ENCODE measurements around the gene DMAC1.

Gene DMAC1

GRCh38 chr9:7816021-7816420, 16.4 kb upstream of the DMAC1 start:
- Histone ChIP-seq H3K9ac (ENCODE audit: low read depth, low read length) (no peak overlapping the region), H3K9me3 (ENCODE audit: control insufficient read depth, insufficient read depth, low read length) (no peaks in the 10 kb centered on the region), H3K27ac (ENCODE audit: low read depth, low read length) (no peak overlapping the region), H3K4me1 (ENCODE audit: control insufficient read depth, insufficient read depth, low read length) (no peaks in the 10 kb centered on the region), H3K36me3 (ENCODE audit: control insufficient read depth, insufficient read depth, low read length) (no peaks in the 10 kb centered on the region), H3K4me3 (ENCODE audit: low read depth, low read length) (no peak overlapping the region), H3K27me3 (ENCODE audit: control insufficient read depth, insufficient read depth, low read length) (no peaks in the 10 kb centered on the region)

GRCh38 chr9:7813030-7813429, 13.5 kb upstream of the DMAC1 start:
- Histone ChIP-seq H3K27ac (ENCODE audit: low read depth, low read length) (no peak overlapping the region), H3K4me3 (ENCODE audit: low read depth, low read length) (no peak overlapping the region), H3K36me3 (ENCODE audit: control insufficient read depth, insufficient read depth, low read length) (no peaks in the 10 kb centered on the region), H3K4me1 (ENCODE audit: control insufficient read depth, insufficient read depth, low read length) (no peaks in the 10 kb centered on the region), H3K9me3 (ENCODE audit: control insufficient read depth, insufficient read depth, low read length) (no peaks in the 10 kb centered on the region), H3K9ac (ENCODE audit: low read depth, low read length) (no peak overlapping the region), H3K27me3 (ENCODE audit: control insufficient read depth, insufficient read depth, low read length) (no peaks in the 10 kb centered on the region)

- Histone ChIP-seq H3K27ac (ENCODE audit: low read depth, low read length) (no peak overlapping the region), H3K27me3 (ENCODE audit: control insufficient read depth, insufficient read depth, low read length) (no peaks in the 10 kb centered on the region), H3K4me3 (ENCODE audit: low read depth, low read length) (no peak overlapping the region), H3K9ac (ENCODE audit: low read depth, low read length) (no peak overlapping the region), H3K9me3 (ENCODE audit: control insufficient read depth, insufficient read depth, low read length) (no peaks in the 10 kb centered on the region), H3K4me1 (ENCODE audit: control insufficient read depth, insufficient read depth, low read length) (no peaks in the 10 kb centered on the region), H3K36me3 (ENCODE audit: control insufficient read depth, insufficient read depth, low read length) (no peaks in the 10 kb centered on the region)
Observed at GRCh38 chr9:7811677-7812076, 12.1 kb upstream of the DMAC1 start.

- H3K9ac ChIP-seq (ENCODE audit: low read depth, low read length) = no peak overlapping the region
- H3K36me3 ChIP-seq (ENCODE audit: control insufficient read depth, insufficient read depth, low read length) = peaks cover 7% of the 10 kb centered on the region; the same call in 1 of the 2 replicates
- no peak overlapping the region for H3K27ac ChIP-seq (ENCODE audit: low read depth, low read length)
- no peaks in the 10 kb centered on the region for H3K27me3 ChIP-seq (ENCODE audit: control insufficient read depth, insufficient read depth, low read length)
- H3K9me3 ChIP-seq (ENCODE audit: control insufficient read depth, insufficient read depth, low read length) = no peaks in the 10 kb centered on the region
- H3K4me3 ChIP-seq (ENCODE audit: low read depth, low read length) = no peak overlapping the region
- peaks cover 12% of the 10 kb centered on the region for H3K4me1 ChIP-seq (ENCODE audit: control insufficient read depth, insufficient read depth, low read length)
Observed at GRCh38 chr9:7802666-7803065, 3.1 kb upstream of the DMAC1 start.

GRCh38 chr9:7799944-7800285, 337 bp upstream of the DMAC1 start:
- no peak overlapping the region for H3K9ac ChIP-seq (ENCODE audit: low read depth, low read length)
- H3K27ac ChIP-seq (ENCODE audit: low read depth, low read length) = no peak overlapping the region
- H3K36me3 ChIP-seq (ENCODE audit: control insufficient read depth, insufficient read depth, low read length) = peaks cover 35% of the 10 kb centered on the region
- H3K4me1 ChIP-seq (ENCODE audit: control insufficient read depth, insufficient read depth, low read length) = peaks cover 12% of the 10 kb centered on the region
- no peaks in the 10 kb centered on the region for H3K9me3 ChIP-seq (ENCODE audit: control insufficient read depth, insufficient read depth, low read length)
- no peak overlapping the region for H3K4me3 ChIP-seq (ENCODE audit: low read depth, low read length)
- no peaks in the 10 kb centered on the region for H3K27me3 ChIP-seq (ENCODE audit: control insufficient read depth, insufficient read depth, low read length)

- no peak overlapping the region for H3K9ac ChIP-seq (ENCODE audit: low read depth, low read length)
- H3K27me3 ChIP-seq (ENCODE audit: control insufficient read depth, insufficient read depth, low read length) = no peaks in the 10 kb centered on the region
- H3K4me3 ChIP-seq (ENCODE audit: low read depth, low read length) = no peak overlapping the region
- peaks cover 8% of the 10 kb centered on the region for H3K4me1 ChIP-seq (ENCODE audit: control insufficient read depth, insufficient read depth, low read length)
- no peak overlapping the region for H3K27ac ChIP-seq (ENCODE audit: low read depth, low read length)
- H3K36me3 ChIP-seq (ENCODE audit: control insufficient read depth, insufficient read depth, low read length) = peaks cover 66% of the 10 kb centered on the region
- no peaks in the 10 kb centered on the region for H3K9me3 ChIP-seq (ENCODE audit: control insufficient read depth, insufficient read depth, low read length)
Observed at GRCh38 chr9:7794196-7794595, 5.4 kb downstream of the DMAC1 start.

GRCh38 chr9:7791394-7791793, 8.2 kb downstream of the DMAC1 start:
- Histone ChIP-seq H3K36me3 (ENCODE audit: control insufficient read depth, insufficient read depth, low read length) (peaks cover 59% of the 10 kb centered on the region), H3K27ac (ENCODE audit: low read depth, low read length) (no peak overlapping the region)

GRCh38 chr9:7790819-7791182, 8.8 kb downstream of the DMAC1 start:
- no peak overlapping the region for H3K4me3 ChIP-seq (ENCODE audit: low read depth, low read length)
- H3K4me1 ChIP-seq (ENCODE audit: control insufficient read depth, insufficient read depth, low read length) = no peaks in the 10 kb centered on the region
- H3K9ac ChIP-seq (ENCODE audit: low read depth, low read length) = no peak overlapping the region
- no peak overlapping the region for H3K27ac ChIP-seq (ENCODE audit: low read depth, low read length)
- H3K36me3 ChIP-seq (ENCODE audit: control insufficient read depth, insufficient read depth, low read length) = peaks cover 58% of the 10 kb centered on the region
- no peaks in the 10 kb centered on the region for H3K27me3 ChIP-seq (ENCODE audit: control insufficient read depth, insufficient read depth, low read length)
- no peaks in the 10 kb centered on the region for H3K9me3 ChIP-seq (ENCODE audit: control insufficient read depth, insufficient read depth, low read length)

More at GRCh38 chr9:7791394-7791793, 8.2 kb downstream of the DMAC1 start:
- Histone ChIP-seq H3K27me3 (ENCODE audit: control insufficient read depth, insufficient read depth, low read length) (no peaks in the 10 kb centered on the region), H3K9me3 (ENCODE audit: control insufficient read depth, insufficient read depth, low read length) (no peaks in the 10 kb centered on the region), H3K4me1 (ENCODE audit: control insufficient read depth, insufficient read depth, low read length) (no peaks in the 10 kb centered on the region), H3K4me3 (ENCODE audit: low read depth, low read length) (no peak overlapping the region), H3K9ac (ENCODE audit: low read depth, low read length) (no peak overlapping the region)

- Histone ChIP-seq H3K27me3 (ENCODE audit: control insufficient read depth, insufficient read depth, low read length) (no peaks in the 10 kb centered on the region), H3K36me3 (ENCODE audit: control insufficient read depth, insufficient read depth, low read length) (peaks cover 53% of the 10 kb centered on the region), H3K4me1 (ENCODE audit: control insufficient read depth, insufficient read depth, low read length) (no peaks in the 10 kb centered on the region), H3K9me3 (ENCODE audit: control insufficient read depth, insufficient read depth, low read length) (no peaks in the 10 kb centered on the region), H3K4me3 (ENCODE audit: low read depth, low read length) (no peak overlapping the region), H3K27ac (ENCODE audit: low read depth, low read length) (no peak overlapping the region), H3K9ac (ENCODE audit: low read depth, low read length) (no peak overlapping the region)
Observed at GRCh38 chr9:7790022-7790818, 9.4 kb downstream of the DMAC1 start.

- Histone ChIP-seq H3K27ac (ENCODE audit: low read depth, low read length) (no peak overlapping the region), H3K4me3 (ENCODE audit: low read depth, low read length) (no peak overlapping the region), H3K9me3 (ENCODE audit: control insufficient read depth, insufficient read depth, low read length) (no peaks in the 10 kb centered on the region), H3K27me3 (ENCODE audit: control insufficient read depth, insufficient read depth, low read length) (no peaks in the 10 kb centered on the region), H3K4me1 (ENCODE audit: control insufficient read depth, insufficient read depth, low read length) (no peaks in the 10 kb centered on the region), H3K36me3 (ENCODE audit: control insufficient read depth, insufficient read depth, low read length) (peaks cover 39% of the 10 kb centered on the region), H3K9ac (ENCODE audit: low read depth, low read length) (no peak overlapping the region)
Observed at GRCh38 chr9:7788772-7789171, 10.8 kb downstream of the DMAC1 start.

- Histone ChIP-seq H3K9ac (ENCODE audit: low read depth, low read length) (no peak overlapping the region), H3K27me3 (ENCODE audit: control insufficient read depth, insufficient read depth, low read length) (no peaks in the 10 kb centered on the region), H3K9me3 (ENCODE audit: control insufficient read depth, insufficient read depth, low read length) (no peaks in the 10 kb centered on the region), H3K4me1 (ENCODE audit: control insufficient read depth, insufficient read depth, low read length) (0 out of 2 replicates have a peak, but pooled peaks cover 2% of the 10 kb centered on the region), H3K27ac (ENCODE audit: low read depth, low read length) (no peak overlapping the region), H3K4me3 (ENCODE audit: low read depth, low read length) (no peak overlapping the region), H3K36me3 (ENCODE audit: control insufficient read depth, insufficient read depth, low read length) (peaks cover 19% of the 10 kb centered on the region)
Observed at GRCh38 chr9:7785813-7786212, 13.8 kb downstream of the DMAC1 start.
